ENCODE data around the gene ZNF396. TPM values are rescaled to one million over a fixed set of nuclear protein-coding genes. Genes with fewer than 3 reads are reported as not detected.

Gene ZNF396
- total and polyA plus RNA-seq, 9 of the 15 experiments (the other 6 are each of a cell fraction or from before 2014, with no cell fraction given): 0.73 to 2.3 (median 1.9) TPM

GRCh38 chr18:35343936-35344735 is 33.0 kb downstream of the ZNF396 start, which contains the start of gene ZNF24 (continued):
- TF ChIP-seq MBD1 (CRISPR knock-in tag; IDR thresholded peaks at IDR 0.05) (no peak), FOXO4 (CRISPR knock-in tag; IDR thresholded peaks at IDR 0.05) (no peak; the same call in 1 of the 2 replicates), ZNF511 (CRISPR knock-in tag; IDR thresholded peaks at IDR 0.05) (no peak), CBX5 (IDR thresholded peaks at IDR 0.05; ENCODE audit: borderline replicate concordance, low read depth) (no peak), THAP12 (CRISPR knock-in tag; IDR thresholded peaks at IDR 0.05) (peak; percentile 33; the same call in 1 of the 2 replicates), GATA2 (CRISPR knock-in tag; IDR thresholded peaks at IDR 0.05) (no peak), CCAR2 (IDR thresholded peaks at IDR 0.05; ENCODE audit: low read depth, low read length) (no peak), CEBPB (tag; IDR thresholded peaks at IDR 0.05) (peak; percentile 90), RFX1 (IDR thresholded peaks at IDR 0.05) (peak; percentile 97), CREB3L1 (IDR thresholded peaks at IDR 0.05; ENCODE audit: borderline replicate concordance, low read depth) (peak; percentile 73; the same call in 1 of the 2 replicates), HOMEZ (CRISPR knock-in tag; IDR thresholded peaks at IDR 0.05) (no peak), SREBF1 (IDR thresholded peaks at IDR 0.05; ENCODE audit: borderline replicate concordance, low read depth, low read length) (peak; percentile 72), SAFB (IDR thresholded peaks at IDR 0.05; ENCODE audit: borderline replicate concordance, low read depth, low read length) (peak; percentile 24; the same call in 1 of the 2 replicates), ATF2 (CRISPR knock-in tag; IDR thresholded peaks at IDR 0.05) (no peak), FOXA1 (IDR thresholded peaks at IDR 0.05; ENCODE audit: borderline replicate concordance) (no peak), NFIX (CRISPR knock-in tag; IDR thresholded peaks at IDR 0.05; ENCODE audit: low read depth) (no peak)

Data from K562 (cell line).